Measurements from ENCODE around the gene TMEM163. TPM values are rescaled to one million over a fixed set of nuclear protein-coding genes. Genes with fewer than 3 reads are reported as not detected.

The TMEM163 gene
- total RNA-seq, 2 donors from 2014 or later: 0.55 to 23.1 TPM

GRCh38 chr2:134601264-134601663, 117.5 kb downstream of the TMEM163 start:
- 88% methylated on average over 11 of the region's 11 CpGs for WGBS
- no peak for DNase-seq (ENCODE audit: low spot score)
- H3K27me3 ChIP-seq (replicated peaks; ENCODE audit: insufficient read depth): no peaks in the 10 kb centered on the region
- no peaks in the 10 kb centered on the region for H3K36me3 ChIP-seq
- H3K9me3 ChIP-seq: no peaks in the 10 kb centered on the region
- no peak overlapping the region for H3K4me3 ChIP-seq
- H3K4me1 ChIP-seq (replicated peaks): no peaks in the 10 kb centered on the region
- no peak overlapping the region for H3K27ac ChIP-seq
- TF ChIP-seq POLR2AphosphoS5 (IDR thresholded peaks at IDR 0.05) (no peak), POLR2A (IDR thresholded peaks at IDR 0.05) (no peak), CTCF (IDR thresholded peaks at IDR 0.05) (no peak)
- intact Hi-C loops (cut with DNase I): no loop called here

GRCh38 chr2:134600208-134600607, 118.6 kb downstream of the TMEM163 start:
- intact Hi-C loops (cut with DNase I): no loop called here

GRCh38 chr2:134599236-134599635, 119.6 kb downstream of the TMEM163 start:
- H3K27ac ChIP-seq: no peak overlapping the region
- H3K4me3 ChIP-seq: no peak overlapping the region
- H3K36me3 ChIP-seq: no peaks in the 10 kb centered on the region
- no peaks in the 10 kb centered on the region for H3K27me3 ChIP-seq (replicated peaks; ENCODE audit: insufficient read depth)
- no peaks in the 10 kb centered on the region for H3K4me1 ChIP-seq (replicated peaks)
- no peak for TF ChIP-seq POLR2AphosphoS5 (IDR thresholded peaks at IDR 0.05)
- TF ChIP-seq CTCF (IDR thresholded peaks at IDR 0.05): no peak
- TF ChIP-seq POLR2A (IDR thresholded peaks at IDR 0.05): no peak
- H3K9me3 ChIP-seq: no peaks in the 10 kb centered on the region
- DNase-seq (ENCODE audit: low spot score): no peak
- intact Hi-C loops (cut with DNase I): no loop called here
- 97% methylated on average over 3 of the region's 3 CpGs for WGBS

More at GRCh38 chr2:134600208-134600607, 118.6 kb downstream of the TMEM163 start:
- Histone ChIP-seq H3K4me1 (replicated peaks) (no peaks in the 10 kb centered on the region), H3K27ac (no peak overlapping the region), H3K4me3 (no peak overlapping the region), H3K27me3 (replicated peaks; ENCODE audit: insufficient read depth) (no peaks in the 10 kb centered on the region), H3K9me3 (no peaks in the 10 kb centered on the region), H3K36me3 (no peaks in the 10 kb centered on the region)
- TF ChIP-seq CTCF (IDR thresholded peaks at IDR 0.05) (no peak), POLR2A (IDR thresholded peaks at IDR 0.05) (no peak), POLR2AphosphoS5 (IDR thresholded peaks at IDR 0.05) (no peak)
- no peak for DNase-seq (ENCODE audit: low spot score)
- 75% methylated on average over 2 of the region's 2 CpGs for WGBS

- H3K4me1 ChIP-seq (replicated peaks): no peaks in the 10 kb centered on the region
- WGBS: 74% methylated on average over 6 of the region's 6 CpGs
- no peaks in the 10 kb centered on the region for H3K27me3 ChIP-seq (replicated peaks; ENCODE audit: insufficient read depth)
- no peaks in the 10 kb centered on the region for H3K36me3 ChIP-seq
- intact Hi-C loops (cut with DNase I): no loop called here
- DNase-seq (ENCODE audit: low spot score): no peak
- no peak overlapping the region for H3K27ac ChIP-seq
- H3K9me3 ChIP-seq: no peaks in the 10 kb centered on the region
- H3K4me3 ChIP-seq: no peak overlapping the region
- TF ChIP-seq CTCF (IDR thresholded peaks at IDR 0.05) (no peak), POLR2AphosphoS5 (IDR thresholded peaks at IDR 0.05) (no peak), POLR2A (IDR thresholded peaks at IDR 0.05) (no peak)
These were observed 124.4 kb downstream of the TMEM163 start for GRCh38 chr2:134594399-134594798.

- H3K4me1 ChIP-seq (replicated peaks): no peaks in the 10 kb centered on the region
- H3K27ac ChIP-seq: no peak overlapping the region
- H3K36me3 ChIP-seq: no peaks in the 10 kb centered on the region
- H3K27me3 ChIP-seq (replicated peaks; ENCODE audit: insufficient read depth): no peaks in the 10 kb centered on the region
- H3K9me3 ChIP-seq: no peaks in the 10 kb centered on the region
- TF ChIP-seq POLR2A (IDR thresholded peaks at IDR 0.05) (no peak), CTCF (IDR thresholded peaks at IDR 0.05) (no peak), POLR2AphosphoS5 (IDR thresholded peaks at IDR 0.05) (no peak)
- no peak for DNase-seq (ENCODE audit: low spot score)
- no peak overlapping the region for H3K4me3 ChIP-seq
- WGBS: 68% methylated on average over 8 of the region's 8 CpGs
- intact Hi-C loops (cut with DNase I): no loop called here
These were observed 125.3 kb downstream of the TMEM163 start for GRCh38 chr2:134593519-134593918.
